ENCODE measurements around the gene NRGN. TPM values are rescaled to one million over a fixed set of nuclear protein-coding genes. Genes with fewer than 3 reads are reported as not detected.

Gene NRGN
- total RNA-seq, 1 donor from 2014 or later: 2.7 TPM

DNA sequence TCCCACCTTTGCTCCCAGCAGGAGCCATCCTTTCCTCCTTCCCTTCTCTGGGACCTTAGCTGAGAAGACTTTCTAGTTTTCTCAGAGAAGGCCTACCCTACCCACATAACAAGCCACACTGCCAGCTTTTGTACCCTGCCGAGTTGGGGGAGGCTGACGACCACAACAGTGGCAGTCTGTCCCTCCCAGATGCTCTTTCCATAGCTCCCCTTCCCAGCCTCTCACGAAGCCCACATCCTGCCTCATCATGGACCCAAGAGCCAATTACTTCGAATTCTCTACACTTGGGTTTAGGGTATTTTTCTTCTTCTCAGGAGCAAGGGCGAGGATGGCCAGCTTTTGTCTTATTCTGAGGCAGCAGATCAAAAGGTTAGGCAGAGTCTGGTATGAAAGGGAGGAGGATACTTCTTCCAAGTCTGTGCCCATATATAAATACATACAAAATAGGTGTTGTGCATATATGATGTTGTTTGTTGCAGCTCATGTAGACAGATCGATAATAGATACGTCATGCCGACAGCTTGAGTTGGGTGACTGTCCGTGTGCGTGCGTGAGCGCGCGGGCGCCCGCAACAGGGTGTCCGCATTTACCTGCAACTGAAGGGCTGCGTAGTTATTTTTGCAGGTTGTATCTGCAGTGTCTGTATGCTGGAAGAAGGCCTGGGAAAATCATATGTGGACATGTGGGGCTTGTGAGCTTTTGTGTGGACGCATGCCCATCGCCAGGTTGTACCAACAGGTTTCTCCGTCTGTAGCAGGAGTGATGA is 846 bp upstream of the NRGN start:
- Mint-ChIP-seq H3K27me3 (ENCODE audit: low read depth) (peaks cover 98% of the 10 kb centered on the region), H3K9me3 (no peaks in the 10 kb centered on the region), H3K27ac (no peak overlapping the region), H3K36me3 (no peaks in the 10 kb centered on the region), H3K4me3 (peak overlapping the region; percentile 67), H3K4me1 (peaks cover 8% of the 10 kb centered on the region)
- TF ChIP-seq, protein P1, sequence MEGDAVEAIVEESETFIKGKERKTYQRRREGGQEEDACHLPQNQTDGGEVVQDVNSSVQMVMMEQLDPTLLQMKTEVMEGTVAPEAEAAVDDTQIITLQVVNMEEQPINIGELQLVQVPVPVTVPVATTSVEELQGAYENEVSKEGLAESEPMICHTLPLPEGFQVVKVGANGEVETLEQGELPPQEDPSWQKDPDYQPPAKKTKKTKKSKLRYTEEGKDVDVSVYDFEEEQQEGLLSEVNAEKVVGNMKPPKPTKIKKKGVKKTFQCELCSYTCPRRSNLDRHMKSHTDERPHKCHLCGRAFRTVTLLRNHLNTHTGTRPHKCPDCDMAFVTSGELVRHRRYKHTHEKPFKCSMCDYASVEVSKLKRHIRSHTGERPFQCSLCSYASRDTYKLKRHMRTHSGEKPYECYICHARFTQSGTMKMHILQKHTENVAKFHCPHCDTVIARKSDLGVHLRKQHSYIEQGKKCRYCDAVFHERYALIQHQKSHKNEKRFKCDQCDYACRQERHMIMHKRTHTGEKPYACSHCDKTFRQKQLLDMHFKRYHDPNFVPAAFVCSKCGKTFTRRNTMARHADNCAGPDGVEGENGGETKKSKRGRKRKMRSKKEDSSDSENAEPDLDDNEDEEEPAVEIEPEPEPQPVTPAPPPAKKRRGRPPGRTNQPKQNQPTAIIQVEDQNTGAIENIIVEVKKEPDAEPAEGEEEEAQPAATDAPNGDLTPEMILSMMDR (IDR thresholded peaks at IDR 0.05; ENCODE audit: unreplicated experiment): no peak
- no peak for DNase-seq (ENCODE audit: low spot score in 2 of 2, unreplicated experiment in 2 of 2)

DNA sequence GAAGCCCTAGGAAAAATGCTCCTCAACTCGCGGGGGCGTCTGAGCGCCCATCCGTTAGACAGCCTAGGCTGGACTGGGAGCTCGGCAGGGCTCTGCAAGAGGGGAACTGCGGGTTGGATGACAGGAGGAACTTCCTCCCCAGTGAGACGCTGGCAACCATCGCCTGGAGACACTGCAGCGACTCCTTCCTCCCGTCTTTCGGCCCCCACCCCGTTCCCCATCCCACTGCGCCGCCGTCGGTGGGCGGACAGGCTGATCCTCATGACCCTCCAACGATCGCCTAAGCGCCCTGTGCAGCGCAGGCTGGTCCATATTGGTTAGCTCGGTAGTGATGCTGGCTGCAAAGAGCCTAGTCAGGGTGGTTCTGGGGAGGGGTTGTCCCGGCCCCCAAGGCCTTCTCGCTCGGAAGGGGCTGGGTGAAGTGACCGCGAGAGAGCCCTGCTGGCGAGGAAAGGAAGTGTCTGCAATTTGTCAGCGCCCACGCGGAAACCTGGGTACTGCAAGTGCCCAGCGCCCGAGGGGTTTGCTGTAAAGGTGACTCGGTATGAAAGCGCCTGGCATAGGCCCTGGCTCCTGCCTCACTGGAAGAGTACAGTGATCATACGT is 638 bp downstream of the NRGN start:
- peak overlapping the region; percentile 67 for H3K4me3 Mint-ChIP-seq
- peaks cover 98% of the 10 kb centered on the region for H3K27me3 Mint-ChIP-seq (ENCODE audit: low read depth)
- H3K4me1 Mint-ChIP-seq: peaks cover 12% of the 10 kb centered on the region
- no peak for DNase-seq (ENCODE audit: low spot score in 2 of 2, unreplicated experiment in 2 of 2)
- no peaks in the 10 kb centered on the region for H3K36me3 Mint-ChIP-seq
- H3K27ac Mint-ChIP-seq: no peak overlapping the region
- H3K9me3 Mint-ChIP-seq: no peaks in the 10 kb centered on the region
- TF ChIP-seq, protein P1 (IDR thresholded peaks at IDR 0.05; ENCODE audit: unreplicated experiment): peak; percentile 63

DNA sequence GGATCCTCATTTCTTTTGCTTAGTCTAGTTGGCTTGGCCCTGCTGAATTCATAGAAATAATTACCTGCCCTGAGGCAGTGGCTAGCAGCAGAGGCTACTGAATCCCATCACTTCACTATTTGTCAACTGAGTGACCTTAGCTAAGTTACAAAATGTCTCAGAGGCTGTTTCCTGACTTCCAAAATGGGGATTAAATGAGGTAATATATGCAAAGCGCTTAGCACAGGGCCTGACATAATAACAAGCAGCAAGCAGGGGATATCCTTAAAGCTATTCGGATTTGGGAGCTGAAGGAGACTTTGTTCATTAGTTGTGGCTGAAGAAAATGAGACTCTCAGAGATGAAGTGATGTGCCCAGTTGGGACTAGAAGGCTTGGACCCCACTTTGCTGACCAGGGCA is 2.8 kb downstream of the NRGN start:
- no peaks in the 10 kb centered on the region for H3K36me3 Mint-ChIP-seq
- TF ChIP-seq, protein P1 (IDR thresholded peaks at IDR 0.05; ENCODE audit: unreplicated experiment): no peak
- H3K27ac Mint-ChIP-seq: no peak overlapping the region
- peaks cover 97% of the 10 kb centered on the region for H3K27me3 Mint-ChIP-seq (ENCODE audit: low read depth)
- DNase-seq (ENCODE audit: low spot score in 2 of 2, unreplicated experiment in 2 of 2): no peak
- no peaks in the 10 kb centered on the region for H3K9me3 Mint-ChIP-seq
- peaks cover 22% of the 10 kb centered on the region for H3K4me1 Mint-ChIP-seq
- H3K4me3 Mint-ChIP-seq: no peak overlapping the region

DNA sequence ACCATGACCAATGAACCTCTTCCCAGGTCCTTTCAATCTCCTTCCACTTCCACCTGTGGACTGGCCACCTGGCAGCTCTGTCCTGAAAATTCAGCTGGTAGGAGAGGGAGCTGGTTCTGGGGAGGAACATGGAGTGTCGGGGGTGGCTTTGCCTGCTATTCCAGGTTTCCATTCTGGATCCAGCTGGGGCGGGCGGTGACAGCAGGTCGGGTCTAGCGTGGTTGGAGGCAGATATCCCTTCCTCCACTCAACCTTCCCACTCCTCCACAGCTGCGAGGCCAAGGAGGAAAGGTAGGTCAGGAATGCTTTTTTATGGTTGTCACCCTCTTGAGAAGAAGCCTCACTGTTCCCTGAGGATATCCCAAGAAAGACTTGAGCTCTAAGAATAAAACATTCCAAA is 3.3 kb downstream of the NRGN start:
- peaks cover 22% of the 10 kb centered on the region for H3K4me1 Mint-ChIP-seq
- H3K9me3 Mint-ChIP-seq: no peaks in the 10 kb centered on the region
- no peak overlapping the region for H3K4me3 Mint-ChIP-seq
- TF ChIP-seq, protein P1 (IDR thresholded peaks at IDR 0.05; ENCODE audit: unreplicated experiment): no peak
- H3K27me3 Mint-ChIP-seq (ENCODE audit: low read depth): peaks cover 97% of the 10 kb centered on the region
- no peak for DNase-seq (ENCODE audit: low spot score in 2 of 2, unreplicated experiment in 2 of 2)
- no peaks in the 10 kb centered on the region for H3K36me3 Mint-ChIP-seq
- H3K27ac Mint-ChIP-seq: no peak overlapping the region

DNA sequence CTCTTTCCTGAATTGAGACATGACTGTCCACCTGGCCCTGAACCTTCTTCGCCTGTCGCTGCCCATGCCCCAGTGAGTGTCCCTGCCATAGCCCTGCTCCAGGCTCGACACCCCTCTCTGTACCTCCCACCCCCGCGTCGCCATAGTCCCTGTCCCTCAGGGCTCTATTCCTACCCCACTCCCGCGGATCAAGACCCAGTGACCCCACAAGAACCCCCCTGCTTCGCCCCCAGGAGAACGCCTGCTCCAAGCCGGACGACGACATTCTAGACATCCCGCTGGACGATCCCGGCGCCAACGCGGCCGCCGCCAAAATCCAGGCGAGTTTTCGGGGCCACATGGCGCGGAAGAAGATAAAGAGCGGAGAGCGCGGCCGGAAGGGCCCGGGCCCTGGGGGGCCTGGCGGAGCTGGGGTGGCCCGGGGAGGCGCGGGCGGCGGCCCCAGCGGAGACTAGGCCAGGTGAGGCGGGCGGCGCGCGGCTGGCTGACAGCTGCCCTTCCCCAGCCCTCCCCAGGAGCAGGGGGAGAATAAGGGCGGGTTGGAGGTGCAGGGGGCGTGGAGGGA is 5.6 kb downstream of the NRGN start:
- no peak overlapping the region for H3K27ac Mint-ChIP-seq
- no peaks in the 10 kb centered on the region for H3K9me3 Mint-ChIP-seq
- no peak for DNase-seq (ENCODE audit: low spot score in 2 of 2, unreplicated experiment in 2 of 2)
- no peaks in the 10 kb centered on the region for H3K36me3 Mint-ChIP-seq
- peaks cover 14% of the 10 kb centered on the region for H3K4me1 Mint-ChIP-seq
- H3K27me3 Mint-ChIP-seq (ENCODE audit: low read depth): peaks cover 99% of the 10 kb centered on the region
- H3K4me3 Mint-ChIP-seq: peak overlapping the region; percentile 57
- TF ChIP-seq, protein P1 (IDR thresholded peaks at IDR 0.05; ENCODE audit: unreplicated experiment): no peak

All from mesothelial cell of epicardium (in vitro differentiated cells).